ENCODE data around the gene CAPN3. TPM values are rescaled to one million over a fixed set of nuclear protein-coding genes. Genes with fewer than 3 reads are reported as not detected.

The CAPN3 gene
- total and polyA plus RNA-seq, 5 donors from 2014 or later, result 0.21 to 15.6 TPM; not detected in 3

DNA sequence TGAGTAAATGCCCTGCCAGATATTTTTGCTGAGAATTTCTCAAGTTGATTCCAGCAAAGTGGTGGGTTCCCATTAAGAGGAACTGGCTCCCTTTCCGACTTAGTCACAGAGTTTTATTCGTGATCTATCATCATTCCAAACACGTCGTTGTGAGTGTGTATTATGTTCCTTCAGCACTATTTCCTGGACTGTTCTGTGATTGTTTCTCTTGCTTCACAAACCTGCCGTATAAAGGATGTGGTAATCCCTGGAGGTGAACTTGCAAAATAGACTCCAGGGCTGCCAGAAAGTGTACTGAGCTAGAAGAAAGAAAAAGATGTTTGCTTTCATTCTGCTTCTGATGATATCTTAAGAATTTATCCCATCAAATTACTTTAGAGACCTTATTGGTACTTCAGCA lies 14.5 kb upstream of the CAPN3 start:
- Mint-ChIP-seq H3K9me3 (no peaks in the 10 kb centered on the region), H3K27ac (no peak overlapping the region), H3K4me3 (no peak overlapping the region), H3K27me3 (no peaks in the 10 kb centered on the region), H3K4me1 (no peaks in the 10 kb centered on the region), H3K36me3 (peaks cover 32% of the 10 kb centered on the region)
- Histone ChIP-seq H3K36me3 (ENCODE audit: control insufficient read depth, insufficient read depth, low read length) (peaks cover 42% of the 10 kb centered on the region), H3K4me3 (ENCODE audit: low read depth, low read length) (no peak overlapping the region), H3K9me3 (ENCODE audit: control insufficient read depth in 2 of 2, low read length in 2 of 2) (no peaks in the 10 kb centered on the region), H3K4me1 (ENCODE audit: control insufficient read depth, insufficient read depth, low read length, poor library complexity, severe bottlenecking) (no peaks in the 10 kb centered on the region), H3K27ac (ENCODE audit: insufficient read depth, low read length, poor library complexity, severe bottlenecking) (no peak overlapping the region), H3K27me3 (ENCODE audit: control insufficient read depth, insufficient read depth, low read length) (no peaks in the 10 kb centered on the region)
- ATAC-seq (ENCODE audit: low read depth in 2 of 2) (no peak), DNase-seq (peak in 1 of 3 donors; percentile 23)

DNA sequence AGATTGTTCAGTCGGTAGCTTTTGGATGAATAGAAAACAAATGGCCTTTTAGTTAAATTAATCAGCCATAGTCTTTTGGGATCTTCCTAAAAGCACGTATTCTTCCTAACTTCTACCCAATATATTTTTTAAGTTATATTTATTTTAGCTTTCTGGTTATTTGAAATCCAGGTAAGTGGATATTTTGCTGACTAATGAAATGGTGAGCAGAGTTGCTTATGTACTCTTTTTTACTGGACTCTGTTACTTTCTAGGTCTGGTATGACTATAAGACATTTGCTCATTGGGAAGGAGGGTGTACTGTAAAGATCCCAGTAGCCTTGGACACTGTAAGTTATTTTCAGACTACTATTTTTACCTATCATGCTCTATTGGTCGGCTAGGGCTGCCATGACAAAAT lies 13.8 kb upstream of the CAPN3 start:
- Histone ChIP-seq H3K27ac (ENCODE audit: insufficient read depth, low read length, poor library complexity, severe bottlenecking) (no peak overlapping the region), H3K4me3 (ENCODE audit: low read depth, low read length) (no peak overlapping the region), H3K9me3 (ENCODE audit: control insufficient read depth in 2 of 2, low read length in 2 of 2) (no peaks in the 10 kb centered on the region), H3K27me3 (ENCODE audit: control insufficient read depth, insufficient read depth, low read length) (no peaks in the 10 kb centered on the region), H3K36me3 (ENCODE audit: control insufficient read depth, insufficient read depth, low read length) (peaks cover 42% of the 10 kb centered on the region), H3K4me1 (ENCODE audit: control insufficient read depth, insufficient read depth, low read length, poor library complexity, severe bottlenecking) (no peaks in the 10 kb centered on the region)
- Mint-ChIP-seq H3K27me3 (no peaks in the 10 kb centered on the region), H3K27ac (no peak overlapping the region), H3K9me3 (no peaks in the 10 kb centered on the region), H3K4me3 (no peak overlapping the region), H3K36me3 (peaks cover 33% of the 10 kb centered on the region), H3K4me1 (no peaks in the 10 kb centered on the region)
- DNase-seq, result no peak
- ATAC-seq (ENCODE audit: low read depth in 2 of 2), result no peak

DNA sequence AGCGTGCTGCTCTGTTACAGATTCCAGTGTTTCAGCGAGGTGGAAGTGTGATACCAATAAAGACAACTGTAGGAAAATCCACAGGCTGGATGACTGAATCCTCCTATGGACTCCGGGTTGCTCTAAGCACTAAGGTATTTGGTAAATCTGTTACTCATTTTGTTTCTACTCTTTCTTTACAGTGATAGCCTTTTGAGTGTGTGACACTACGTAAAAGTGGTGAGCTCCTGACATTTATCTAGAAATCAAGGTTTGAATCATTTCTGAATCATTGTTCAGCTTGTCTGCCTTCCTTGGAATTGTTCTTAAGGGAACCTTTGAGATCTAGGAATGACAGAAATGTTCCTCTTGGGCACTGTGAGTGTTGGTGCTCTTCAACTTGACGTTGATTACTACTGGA lies 11.2 kb upstream of the CAPN3 start:
- peaks cover 48% of the 10 kb centered on the region for H3K36me3 Mint-ChIP-seq
- ATAC-seq (ENCODE audit: low read depth in 2 of 2), result no peak
- peaks cover 50% of the 10 kb centered on the region for H3K36me3 ChIP-seq (ENCODE audit: control insufficient read depth, insufficient read depth, low read length)

DNA sequence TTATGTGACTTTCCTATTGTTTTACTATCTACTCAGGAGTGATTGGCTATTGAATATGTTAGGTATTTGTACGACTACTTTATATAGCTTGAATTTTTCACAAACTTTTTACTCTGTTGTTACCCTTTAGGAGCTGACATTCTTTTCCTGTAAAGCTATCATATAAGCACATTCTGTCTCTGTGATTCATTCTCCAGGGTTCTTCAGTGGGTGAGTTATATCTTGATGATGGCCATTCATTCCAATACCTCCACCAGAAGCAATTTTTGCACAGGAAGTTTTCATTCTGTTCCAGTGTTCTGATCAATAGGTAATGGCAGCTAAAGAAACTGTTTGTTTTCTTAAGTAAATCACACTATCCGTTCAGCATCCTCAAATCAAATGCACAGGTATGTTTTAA lies 10.1 kb upstream of the CAPN3 start:
- Mint-ChIP-seq H3K27me3 (no peaks in the 10 kb centered on the region), H3K27ac (peak overlapping the region in 1 of 3 donors; percentile 64), H3K4me3 (no peak overlapping the region), H3K9me3 (no peaks in the 10 kb centered on the region), H3K4me1 (no peaks in the 10 kb centered on the region), H3K36me3 (peaks cover 47% of the 10 kb centered on the region)
- Histone ChIP-seq H3K4me3 (ENCODE audit: low read depth, low read length) (no peak overlapping the region), H3K9me3 (ENCODE audit: control insufficient read depth in 2 of 2, low read length in 2 of 2) (no peaks in the 10 kb centered on the region), H3K27me3 (ENCODE audit: control insufficient read depth, insufficient read depth, low read length) (no peaks in the 10 kb centered on the region), H3K4me1 (ENCODE audit: control insufficient read depth, insufficient read depth, low read length, poor library complexity, severe bottlenecking) (no peaks in the 10 kb centered on the region), H3K36me3 (ENCODE audit: control insufficient read depth, insufficient read depth, low read length) (peaks cover 58% of the 10 kb centered on the region), H3K27ac (ENCODE audit: insufficient read depth, low read length, poor library complexity, severe bottlenecking) (no peak overlapping the region)
- no peak for DNase-seq
- ATAC-seq (ENCODE audit: low read depth in 2 of 2), result no peak

More for the DNA sequence above, 11.2 kb upstream of the CAPN3 start:
- no peaks in the 10 kb centered on the region for H3K27me3 Mint-ChIP-seq
- H3K4me3 Mint-ChIP-seq, result no peak overlapping the region
- H3K27me3 ChIP-seq (ENCODE audit: control insufficient read depth, insufficient read depth, low read length), result no peaks in the 10 kb centered on the region
- no peak overlapping the region for H3K4me3 ChIP-seq (ENCODE audit: low read depth, low read length)
- no peaks in the 10 kb centered on the region for H3K4me1 Mint-ChIP-seq
- DNase-seq, result no peak
- no peak overlapping the region for H3K27ac Mint-ChIP-seq
- no peaks in the 10 kb centered on the region for H3K4me1 ChIP-seq (ENCODE audit: control insufficient read depth, insufficient read depth, low read length, poor library complexity, severe bottlenecking)
- H3K9me3 Mint-ChIP-seq, result no peaks in the 10 kb centered on the region
- no peak overlapping the region for H3K27ac ChIP-seq (ENCODE audit: insufficient read depth, low read length, poor library complexity, severe bottlenecking)
- H3K9me3 ChIP-seq (ENCODE audit: control insufficient read depth in 2 of 2, low read length in 2 of 2), result no peaks in the 10 kb centered on the region

DNA sequence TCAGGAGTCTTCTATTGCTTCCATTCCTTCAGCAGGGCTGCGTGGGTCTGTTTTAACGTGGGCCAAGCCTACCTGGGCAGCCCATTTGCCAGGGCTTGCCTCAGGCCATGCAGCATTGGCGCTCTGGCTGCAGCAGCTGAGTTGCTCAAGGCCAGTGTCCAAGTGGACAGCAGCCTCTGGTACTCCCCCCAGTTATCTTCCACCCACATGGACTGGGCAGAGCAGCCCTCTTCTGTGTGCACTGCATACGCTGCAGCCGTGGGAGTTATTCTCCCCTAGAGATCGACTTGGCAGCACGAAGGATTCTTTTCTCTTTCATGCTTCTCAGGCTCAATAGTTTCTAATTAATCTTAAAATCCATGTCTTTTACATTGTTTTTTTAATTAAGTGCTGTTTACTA lies 6.9 kb upstream of the CAPN3 start:
- Mint-ChIP-seq H3K4me1 (no peaks in the 10 kb centered on the region), H3K4me3 (no peak overlapping the region), H3K27ac (no peak overlapping the region), H3K27me3 (no peaks in the 10 kb centered on the region), H3K36me3 (peaks cover 40% of the 10 kb centered on the region), H3K9me3 (no peaks in the 10 kb centered on the region)
- H3K9me3 ChIP-seq (ENCODE audit: control insufficient read depth in 2 of 2, low read length in 2 of 2), result no peaks in the 10 kb centered on the region
- no peak overlapping the region for H3K27ac ChIP-seq (ENCODE audit: insufficient read depth, low read length, poor library complexity, severe bottlenecking)
- ATAC-seq (ENCODE audit: low read depth in 2 of 2), result no peak
- no peak overlapping the region for H3K4me3 ChIP-seq (ENCODE audit: low read depth, low read length)
- H3K4me1 ChIP-seq (ENCODE audit: control insufficient read depth, insufficient read depth, low read length, poor library complexity, severe bottlenecking), result no peaks in the 10 kb centered on the region
- no peaks in the 10 kb centered on the region for H3K27me3 ChIP-seq (ENCODE audit: control insufficient read depth, insufficient read depth, low read length)
- DNase-seq, result no peak
- peaks cover 47% of the 10 kb centered on the region for H3K36me3 ChIP-seq (ENCODE audit: control insufficient read depth, insufficient read depth, low read length)

DNA sequence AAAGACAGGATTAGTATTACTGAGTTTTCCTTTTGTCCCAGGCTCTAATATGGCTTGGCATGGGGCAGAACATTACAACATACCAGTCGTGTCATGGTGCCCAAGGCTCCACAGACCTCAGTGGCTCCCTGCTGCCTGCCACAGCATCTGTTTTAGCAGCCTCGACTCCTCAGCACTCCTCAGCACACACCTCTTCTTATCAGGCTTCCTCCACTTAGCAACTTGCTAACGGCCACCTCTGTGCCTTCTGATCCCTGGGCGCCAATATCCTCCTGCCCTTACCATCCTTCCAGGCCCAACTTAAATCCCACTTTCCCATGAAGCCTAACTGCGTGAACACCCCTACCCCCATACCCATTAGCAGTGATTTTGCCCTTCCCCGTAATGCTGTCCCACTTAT lies 6.2 kb upstream of the CAPN3 start:
- Mint-ChIP-seq H3K4me1 (no peaks in the 10 kb centered on the region), H3K36me3 (peaks cover 40% of the 10 kb centered on the region), H3K9me3 (no peaks in the 10 kb centered on the region), H3K4me3 (no peak overlapping the region), H3K27me3 (no peaks in the 10 kb centered on the region), H3K27ac (no peak overlapping the region)
- Histone ChIP-seq H3K27ac (ENCODE audit: insufficient read depth, low read length, poor library complexity, severe bottlenecking) (no peak overlapping the region), H3K4me1 (ENCODE audit: control insufficient read depth, insufficient read depth, low read length, poor library complexity, severe bottlenecking) (no peaks in the 10 kb centered on the region), H3K36me3 (ENCODE audit: control insufficient read depth, insufficient read depth, low read length) (peaks cover 45% of the 10 kb centered on the region), H3K27me3 (ENCODE audit: control insufficient read depth, insufficient read depth, low read length) (no peaks in the 10 kb centered on the region), H3K4me3 (ENCODE audit: low read depth, low read length) (no peak overlapping the region), H3K9me3 (ENCODE audit: control insufficient read depth in 2 of 2, low read length in 2 of 2) (no peaks in the 10 kb centered on the region)
- DNase-seq (no peak), ATAC-seq (ENCODE audit: low read depth in 2 of 2) (no peak)

DNA sequence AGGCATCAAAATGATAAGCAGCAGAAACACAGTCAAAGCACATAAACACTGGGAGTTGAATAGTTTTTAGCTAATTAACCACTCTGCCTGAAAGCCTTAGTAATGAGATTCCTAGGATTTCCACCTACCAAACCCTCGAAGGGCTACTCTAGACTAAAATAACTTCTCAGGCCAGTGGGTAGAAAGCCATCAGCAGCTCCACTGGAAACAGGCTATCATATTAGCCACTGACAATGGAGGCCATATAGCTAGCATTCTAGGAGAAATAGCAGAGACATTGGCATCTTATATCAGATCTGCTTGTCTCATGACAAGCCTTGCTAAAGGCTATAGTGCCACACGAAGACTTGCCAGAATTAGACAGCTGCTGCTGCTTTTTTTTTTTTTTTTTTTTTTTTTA lies 4.5 kb upstream of the CAPN3 start:
- DNase-seq (no peak), ATAC-seq (ENCODE audit: low read depth in 2 of 2) (no peak)
- Histone ChIP-seq H3K4me3 (ENCODE audit: low read depth, low read length) (no peak overlapping the region), H3K36me3 (ENCODE audit: control insufficient read depth, insufficient read depth, low read length) (peaks cover 32% of the 10 kb centered on the region), H3K27me3 (ENCODE audit: control insufficient read depth, insufficient read depth, low read length) (no peaks in the 10 kb centered on the region), H3K27ac (ENCODE audit: insufficient read depth, low read length, poor library complexity, severe bottlenecking) (no peak overlapping the region), H3K9me3 (ENCODE audit: control insufficient read depth in 2 of 2, low read length in 2 of 2) (no peaks in the 10 kb centered on the region), H3K4me1 (ENCODE audit: control insufficient read depth, insufficient read depth, low read length, poor library complexity, severe bottlenecking) (no peaks in the 10 kb centered on the region)
- no peaks in the 10 kb centered on the region for H3K9me3 Mint-ChIP-seq
- H3K4me3 Mint-ChIP-seq, result no peak overlapping the region
- no peaks in the 10 kb centered on the region for H3K4me1 Mint-ChIP-seq
- no peak overlapping the region for H3K27ac Mint-ChIP-seq
- H3K36me3 Mint-ChIP-seq, result peaks cover 36% of the 10 kb centered on the region
- H3K27me3 Mint-ChIP-seq, result no peaks in the 10 kb centered on the region

DNA sequence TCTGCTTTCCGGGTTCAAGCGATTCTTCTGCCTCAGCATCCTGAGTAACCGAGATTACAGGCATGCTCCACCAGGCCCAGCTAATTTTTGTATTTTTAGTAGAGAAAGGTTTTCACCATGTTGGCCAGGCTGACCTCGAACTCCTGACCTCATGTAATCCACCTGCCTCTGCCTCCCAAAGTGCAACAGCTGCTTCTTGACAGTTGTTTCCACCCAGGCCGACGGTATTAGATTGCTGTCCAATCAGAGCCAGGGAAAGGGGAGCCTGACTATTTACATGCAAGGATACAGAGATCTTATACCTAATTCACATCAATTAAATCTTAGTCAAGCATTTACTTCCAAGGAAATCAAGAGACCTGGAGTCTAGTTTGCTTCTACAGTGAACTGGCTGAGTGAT lies 4.0 kb upstream of the CAPN3 start:
- H3K36me3 ChIP-seq (ENCODE audit: control insufficient read depth, insufficient read depth, low read length), result peaks cover 32% of the 10 kb centered on the region
- DNase-seq, result no peak

More for the DNA sequence above, 4.0 kb upstream of the CAPN3 start:
- Mint-ChIP-seq H3K27me3 (no peaks in the 10 kb centered on the region), H3K4me1 (no peaks in the 10 kb centered on the region), H3K27ac (no peak overlapping the region), H3K4me3 (no peak overlapping the region), H3K36me3 (peaks cover 33% of the 10 kb centered on the region), H3K9me3 (no peaks in the 10 kb centered on the region)
- no peaks in the 10 kb centered on the region for H3K27me3 ChIP-seq (ENCODE audit: control insufficient read depth, insufficient read depth, low read length)
- no peak overlapping the region for H3K4me3 ChIP-seq (ENCODE audit: low read depth, low read length)
- no peaks in the 10 kb centered on the region for H3K9me3 ChIP-seq (ENCODE audit: control insufficient read depth in 2 of 2, low read length in 2 of 2)
- no peak for ATAC-seq (ENCODE audit: low read depth in 2 of 2)
- H3K27ac ChIP-seq (ENCODE audit: insufficient read depth, low read length, poor library complexity, severe bottlenecking), result no peak overlapping the region
- H3K4me1 ChIP-seq (ENCODE audit: control insufficient read depth, insufficient read depth, low read length, poor library complexity, severe bottlenecking), result no peaks in the 10 kb centered on the region

All from CD4-positive, CD25-positive, alpha-beta regulatory T cell (primary cell).